Ramos (cell line): ENCODE data around the gene MCU.
"Not testable (repeated sequence)": the region's sequence is repeated elsewhere in the genome, so short reads cannot be mapped to it uniquely, and the experiment has no call there.

Experiments
- in situ Hi-C: fragments of 300-500 bp; cut with MboI; formaldehyde crosslinking; loops from one replicate; pipeline ENCODE4 v1.14.3; 2022; ENCODE audit warnings: low sequenced_read_pairs; ENCODE audit not compliant: unreplicated experiment

Gene MCU

DNA sequence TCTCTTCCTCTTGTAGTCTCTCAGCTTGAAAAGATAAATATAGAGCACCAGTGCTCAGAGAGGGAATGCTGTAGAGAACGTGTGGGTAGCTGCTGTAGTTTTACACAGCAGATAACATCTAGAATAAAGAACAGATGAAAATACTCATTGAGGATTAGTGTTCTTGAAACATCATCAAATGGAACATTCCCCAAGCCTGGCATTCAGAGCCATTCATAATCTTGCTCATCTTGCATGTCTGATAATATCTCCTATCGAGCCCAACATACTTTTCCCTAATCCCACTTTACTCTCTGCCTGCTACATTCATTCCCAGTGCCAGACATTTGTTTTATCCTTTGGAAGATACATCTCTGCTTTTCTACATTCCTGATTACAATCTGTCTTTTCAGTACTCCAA is 35.2 kb downstream of the MCU start:
- in situ Hi-C loops: no loop called here

GRCh38 chr10:72728462-72728861 is 36.5 kb downstream of the MCU start:
- in situ Hi-C loops: no loop called here

DNA sequence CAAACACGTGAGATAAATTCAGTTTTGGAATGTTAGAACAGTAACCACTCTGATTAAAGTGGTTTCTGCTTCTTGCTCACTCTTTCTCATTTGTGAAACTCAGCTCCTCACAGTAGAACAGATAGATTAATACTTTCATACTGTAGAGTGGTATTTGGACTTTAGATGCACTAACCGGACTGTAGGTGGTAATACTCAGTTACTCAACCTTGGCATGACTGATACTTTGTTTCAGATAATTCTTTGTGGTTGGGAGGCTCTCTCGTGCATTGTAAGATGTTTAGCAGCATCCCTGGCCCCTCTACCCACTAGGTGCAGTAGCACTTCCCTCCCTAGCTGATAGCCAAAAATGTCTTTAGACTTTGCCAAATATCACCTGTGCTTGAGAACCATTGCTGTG is 37.6 kb downstream of the MCU start:
- in situ Hi-C loops: no loop called here

- in situ Hi-C loops: no loop called here
Measured at GRCh38 chr10:72730479-72730878, 38.5 kb downstream of the MCU start.

GRCh38 chr10:72731916-72732419 is 40.0 kb downstream of the MCU start:
- in situ Hi-C loops: no loop called here

- in situ Hi-C loops: no loop called here
Measured at GRCh38 chr10:72732521-72732920, 40.6 kb downstream of the MCU start.

- in situ Hi-C loops: no loop called here
Measured at GRCh38 chr10:72733989-72734388, 42.0 kb downstream of the MCU start.

DNA sequence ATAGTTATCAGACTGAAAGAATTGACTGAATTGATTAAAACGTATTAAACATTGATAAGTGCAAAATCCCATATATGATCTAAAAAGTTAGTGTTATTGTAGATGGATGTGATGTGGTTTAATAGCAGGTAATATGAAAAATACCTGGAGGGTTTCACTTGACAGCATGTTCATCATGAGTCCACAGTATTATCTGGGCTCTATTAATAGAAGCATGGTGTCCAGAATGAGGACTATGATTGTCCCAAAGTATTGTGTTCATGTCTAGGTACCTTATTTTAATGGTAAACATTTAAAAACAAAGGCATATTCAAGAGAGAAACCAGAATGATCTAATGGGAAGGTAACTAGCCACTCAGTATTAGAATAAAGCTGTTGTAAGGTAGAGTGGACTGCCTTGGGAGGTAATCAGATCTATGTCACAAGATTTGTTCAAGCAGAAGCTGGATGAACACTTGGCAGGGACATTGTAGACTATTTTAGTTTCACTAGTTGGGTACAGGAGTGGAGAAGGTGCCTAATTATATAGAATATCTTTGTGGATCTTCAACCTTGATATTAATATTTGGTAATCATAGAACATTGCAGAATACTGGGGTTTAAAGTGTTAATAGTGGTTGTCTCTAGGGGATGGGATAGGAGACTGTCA is 43.5 kb downstream of the MCU start:
- in situ Hi-C loops: no loop called here

- in situ Hi-C loops: no loop called here
Measured at GRCh38 chr10:72736176-72736827, 44.4 kb downstream of the MCU start.

DNA sequence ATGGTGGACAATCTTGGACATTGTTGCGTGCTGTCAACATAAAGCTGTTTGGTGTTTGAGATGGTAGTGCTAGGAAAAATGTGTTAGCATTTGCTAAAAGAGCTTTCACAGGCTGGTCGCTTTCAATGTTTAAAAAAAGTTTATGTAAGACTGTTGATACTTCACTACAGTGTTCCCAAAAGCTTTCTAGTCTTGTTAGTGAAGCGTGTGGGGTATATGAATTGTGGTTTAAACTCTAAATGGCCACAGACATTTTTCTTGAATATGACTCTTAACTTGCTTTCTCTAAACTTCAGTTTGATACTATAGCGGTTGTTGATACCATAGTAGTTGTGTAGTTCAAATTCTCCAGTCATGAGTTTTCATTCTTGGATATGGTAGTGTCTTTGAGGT is 44.9 kb downstream of the MCU start:
- in situ Hi-C loops: no loop called here

- in situ Hi-C loops: not testable (repeated sequence)
Measured at GRCh38 chr10:72737357-72737756, 45.4 kb downstream of the MCU start.

GRCh38 chr10:72738486-72738885 is 46.5 kb downstream of the MCU start:
- in situ Hi-C loops: no loop called here

GRCh38 chr10:72740528-72740927 is 48.6 kb downstream of the MCU start:
- in situ Hi-C loops: no loop called here

- in situ Hi-C loops: no loop called here
Measured at GRCh38 chr10:72742092-72742491, 50.1 kb downstream of the MCU start.

DNA sequence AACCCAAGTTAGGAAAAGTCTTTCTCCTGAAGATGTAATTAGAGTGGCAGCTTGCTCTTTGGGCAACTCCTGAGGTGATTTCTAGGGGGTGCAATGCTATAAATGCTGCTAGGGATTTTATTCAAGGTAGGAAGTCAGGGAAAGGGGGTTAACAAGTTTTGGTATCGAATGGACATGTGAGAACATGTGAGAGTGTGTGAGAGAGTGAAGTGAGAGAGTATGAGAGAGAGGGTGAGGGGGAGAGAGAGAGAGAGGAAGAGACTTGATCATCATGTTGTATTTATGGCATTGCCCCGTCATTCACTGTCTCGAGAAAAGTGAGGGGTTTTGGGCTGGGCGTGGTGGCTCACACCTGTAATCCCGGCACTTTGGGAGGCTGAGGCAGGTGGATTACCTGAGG is 50.9 kb downstream of the MCU start:
- in situ Hi-C loops: no loop called here

GRCh38 chr10:72744566-72744965 is 52.6 kb downstream of the MCU start:
- in situ Hi-C loops: no loop called here

- in situ Hi-C loops: no loop called here
Measured at GRCh38 chr10:72746426-72747363, 54.8 kb downstream of the MCU start.

DNA sequence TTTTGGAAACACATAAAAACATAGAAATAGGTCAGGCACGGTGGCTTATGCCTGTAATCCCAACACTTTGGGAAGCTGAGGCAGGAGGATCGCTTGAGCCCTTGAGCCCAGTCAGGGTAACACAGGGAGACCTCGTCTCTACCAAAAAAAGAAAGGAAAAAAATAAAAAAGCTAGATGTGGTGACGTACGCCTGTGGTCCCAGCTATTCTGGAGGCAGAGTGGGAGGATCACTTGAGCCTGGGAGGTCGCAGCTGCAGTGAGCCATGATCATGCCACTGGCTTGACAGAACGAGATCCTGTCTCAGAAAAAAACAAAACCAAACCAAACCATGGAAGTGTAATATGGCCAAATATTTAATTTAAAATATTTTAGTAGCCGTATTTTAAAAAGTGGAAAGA is 55.6 kb downstream of the MCU start:
- in situ Hi-C loops: no loop called here

DNA sequence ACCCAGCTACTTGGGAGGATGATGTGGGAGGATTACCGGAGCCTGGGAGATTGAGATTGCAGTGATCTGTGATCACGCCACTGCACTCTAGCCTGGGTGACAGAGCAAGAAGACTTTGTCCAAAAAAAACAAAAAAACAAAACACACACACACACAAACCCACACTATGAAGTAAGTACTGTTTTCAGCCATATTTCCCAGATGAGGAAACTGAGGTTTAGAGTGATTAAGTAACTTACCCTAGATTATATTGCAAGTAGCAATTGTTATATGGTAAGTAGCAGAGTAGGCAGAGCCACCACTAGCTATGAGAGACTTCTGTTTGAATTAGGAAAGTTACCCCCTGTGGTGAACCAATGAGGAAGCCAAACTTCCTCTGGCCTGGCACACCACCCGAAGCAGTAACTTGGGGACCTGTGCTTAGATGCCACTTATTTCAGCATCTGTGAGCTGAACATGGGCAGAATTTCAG is 61.9 kb downstream of the MCU start:
- in situ Hi-C loops: no loop called here

DNA sequence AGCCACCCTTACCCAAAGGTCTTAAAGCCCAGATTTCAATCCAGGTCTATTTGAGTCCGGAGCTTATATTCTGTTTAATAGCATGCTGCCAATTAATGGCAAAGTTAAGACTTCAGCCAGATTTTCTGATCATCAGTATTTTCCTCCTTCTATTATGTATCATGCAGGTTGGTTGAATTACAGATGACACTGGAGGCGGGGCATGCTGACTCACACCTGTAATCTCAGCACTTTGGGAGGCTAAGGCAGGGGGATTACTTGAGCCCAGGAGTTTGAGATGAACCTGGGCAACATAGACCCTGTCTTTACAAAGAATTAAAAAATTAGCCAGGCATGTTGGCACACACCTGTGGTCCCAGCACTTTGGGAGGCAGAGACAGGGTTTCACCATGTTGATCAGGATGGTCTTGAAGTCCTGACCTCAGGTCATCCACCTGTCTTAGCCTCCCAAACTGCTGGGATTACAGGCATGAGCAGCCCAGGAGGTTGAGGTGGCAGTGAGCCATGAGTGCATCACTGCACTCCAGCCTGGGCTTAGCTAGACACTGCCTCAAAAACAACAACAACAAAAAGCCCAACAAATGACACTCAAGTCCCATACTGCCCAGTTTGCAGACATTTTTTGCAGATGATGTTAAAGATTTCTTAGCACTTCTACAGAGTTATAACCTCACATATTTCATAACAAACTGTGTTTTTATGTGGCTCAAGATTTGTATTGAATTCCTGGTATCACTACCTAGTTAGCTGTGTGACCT is 62.5 kb downstream of the MCU start:
- in situ Hi-C loops: no loop called here
